Gastrocnemius medialis (tissue), 4 donors: Measurements from ENCODE around the gene NAP1L4.

Experiments used
- POLR2A ChIP-seq, 2 donors: fragments of 450-650 bp; IDR thresholded peaks; one replicate each; pipeline ENCODE4 v1.6.1; 2017; ENCODE audit warnings: antibody characterized with exemption in 2 of 2, mild to moderate bottlenecking in 2 of 2, moderate library complexity in 2 of 2
- TF ChIP-seq, protein P1 (sequence below), 5 experiments: fragments of 450-650 bp in 3 of 5; fragments of 200-600 bp in 2 of 5; sonication (generic) in 2 of 5; IDR thresholded peaks in 4 of 5; conservative IDR thresholded peaks in 1 of 5; 1 replicate in 4 of 5; 2 replicates in 1 of 5; pipeline ENCODE4 v1.5.1; 2016 to 2019; ENCODE audit warnings: antibody characterized with exemption in 5 of 5, mild to moderate bottlenecking in 3 of 5, moderate library complexity in 3 of 5

DNA sequence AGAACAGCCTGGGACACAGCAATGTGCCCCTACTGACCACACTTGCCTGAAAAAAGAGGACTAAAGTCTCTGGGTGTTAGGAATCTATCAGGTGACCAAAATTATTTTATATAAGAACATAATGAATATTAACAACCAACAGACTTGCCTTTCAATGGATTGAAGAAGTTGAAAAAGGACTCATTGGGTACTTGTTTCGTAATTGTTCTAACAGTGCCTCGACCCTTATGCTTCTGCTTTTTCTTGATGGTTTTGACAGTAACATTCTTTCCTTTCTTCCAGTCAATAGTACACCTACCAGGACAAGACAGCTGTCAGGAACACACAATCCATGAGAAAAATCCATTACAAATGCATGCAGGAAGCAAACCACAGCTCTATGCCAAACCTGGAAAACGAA, 33.9 kb downstream of the NAP1L4 start:
- TF ChIP-seq, protein P1, sequence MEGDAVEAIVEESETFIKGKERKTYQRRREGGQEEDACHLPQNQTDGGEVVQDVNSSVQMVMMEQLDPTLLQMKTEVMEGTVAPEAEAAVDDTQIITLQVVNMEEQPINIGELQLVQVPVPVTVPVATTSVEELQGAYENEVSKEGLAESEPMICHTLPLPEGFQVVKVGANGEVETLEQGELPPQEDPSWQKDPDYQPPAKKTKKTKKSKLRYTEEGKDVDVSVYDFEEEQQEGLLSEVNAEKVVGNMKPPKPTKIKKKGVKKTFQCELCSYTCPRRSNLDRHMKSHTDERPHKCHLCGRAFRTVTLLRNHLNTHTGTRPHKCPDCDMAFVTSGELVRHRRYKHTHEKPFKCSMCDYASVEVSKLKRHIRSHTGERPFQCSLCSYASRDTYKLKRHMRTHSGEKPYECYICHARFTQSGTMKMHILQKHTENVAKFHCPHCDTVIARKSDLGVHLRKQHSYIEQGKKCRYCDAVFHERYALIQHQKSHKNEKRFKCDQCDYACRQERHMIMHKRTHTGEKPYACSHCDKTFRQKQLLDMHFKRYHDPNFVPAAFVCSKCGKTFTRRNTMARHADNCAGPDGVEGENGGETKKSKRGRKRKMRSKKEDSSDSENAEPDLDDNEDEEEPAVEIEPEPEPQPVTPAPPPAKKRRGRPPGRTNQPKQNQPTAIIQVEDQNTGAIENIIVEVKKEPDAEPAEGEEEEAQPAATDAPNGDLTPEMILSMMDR (IDR thresholded peaks at IDR 0.05 in 4 of 5, conservative IDR thresholded peaks at IDR 0.05 in 1 of 5): no peak
- no peak for TF ChIP-seq POLR2A (IDR thresholded peaks at IDR 0.05)
